CD4-positive, alpha-beta T cell treated with Interferon alpha-2 for 1 hour (primary cell): ENCODE results near the gene B4GALNT3.
A peak's percentile ranks its signal among the peaks of the same experiment; 100 is the strongest.

Experiments used
- DNase-seq, 2 donors: peaks; one replicate each; pipeline ENCODE4 v3.0.0-alpha.2; 2020 to 2022

B4GALNT3 gene

GRCh38 chr12:510071-510825 lies 50.5 kb downstream of the B4GALNT3 start:
- no peak for DNase-seq

- no peak for DNase-seq
These were observed 53.2 kb downstream of the B4GALNT3 start for GRCh38 chr12:512933-513332.

GRCh38 chr12:513446-513845 lies 53.7 kb downstream of the B4GALNT3 start:
- DNase-seq, result no peak

GRCh38 chr12:517538-517937 lies 57.8 kb downstream of the B4GALNT3 start:
- no peak for DNase-seq

- DNase-seq, result no peak
These were observed 60.4 kb downstream of the B4GALNT3 start for GRCh38 chr12:520119-520518.

GRCh38 chr12:522692-523378 lies 63.1 kb downstream of the B4GALNT3 start:
- DNase-seq, result no peak

GRCh38 chr12:524167-524951 lies 64.6 kb downstream of the B4GALNT3 start:
- no peak for DNase-seq

- DNase-seq, result no peak
These were observed 66.3 kb downstream of the B4GALNT3 start for GRCh38 chr12:526089-526488.

- DNase-seq, result no peak
These were observed 67.5 kb downstream of the B4GALNT3 start for GRCh38 chr12:527241-527640.

- DNase-seq, result no peak
These were observed 68.0 kb downstream of the B4GALNT3 start for GRCh38 chr12:527729-528128.

GRCh38 chr12:530308-530707 lies 70.6 kb downstream of the B4GALNT3 start:
- no peak for DNase-seq

- DNase-seq, result no peak
These were observed 71.1 kb downstream of the B4GALNT3 start for GRCh38 chr12:530821-531220.

- no peak for DNase-seq
These were observed 72.3 kb downstream of the B4GALNT3 start for GRCh38 chr12:531951-532585.

- DNase-seq, result no peak
These were observed 73.3 kb downstream of the B4GALNT3 start for GRCh38 chr12:532908-533565.

GRCh38 chr12:533718-534117 lies 74.0 kb downstream of the B4GALNT3 start:
- DNase-seq, result no peak

GRCh38 chr12:534216-534615 lies 74.5 kb downstream of the B4GALNT3 start:
- DNase-seq, result no peak

GRCh38 chr12:535396-535795 lies 75.7 kb downstream of the B4GALNT3 start:
- DNase-seq, result no peak

- DNase-seq, result no peak
These were observed 77.1 kb downstream of the B4GALNT3 start for GRCh38 chr12:536751-537245.

GRCh38 chr12:537772-538171 lies 78.0 kb downstream of the B4GALNT3 start:
- DNase-seq, result no peak

- DNase-seq, result peak; percentile 63 to 78
These were observed 79.2 kb downstream of the B4GALNT3 start for GRCh38 chr12:538731-539539.

GRCh38 chr12:539540-540310 lies 80.0 kb downstream of the B4GALNT3 start:
- DNase-seq, result no peak
